H1 (cell line): ENCODE results near the gene C13orf42. TPM values are rescaled to one million over a fixed set of nuclear protein-coding genes. Genes with fewer than 3 reads are reported as not detected.

ENCODE experiments used
- CTCF ChIA-PET: fragments of 300-600 bp; sonication (Branson Sonifier 250); formaldehyde crosslinking; loops from one replicate; lab custom pipeline; 2021; ENCODE audit not compliant: partially characterized antibody; lab: Charles Lee
- POLR2A ChIA-PET: fragments of 300-600 bp; sonication (Branson Sonifier 250); formaldehyde crosslinking; loops from one replicate; lab custom pipeline; 2021; ENCODE audit warnings: inconsistent platforms; ENCODE audit not compliant: partially characterized antibody; lab: Charles Lee
- DNase-seq, 2 experiments: peaks; one replicate each; pipeline versions ENCODE4 v3.0.0 to v3.0.0-alpha.2; 2010 to 2022; ENCODE audit warnings: low spot score in 2 of 2, low read depth in 1 of 2, mixed read lengths in 1 of 2
- FAIRE-seq: peaks from 2 replicates; lab custom pipeline; 2011; peaks lifted over from hg19 to GRCh38; lab: Jason Lieb, UNC
- H2AFZ ChIP-seq: 2 replicates; pipeline ENCODE4 v1.8.1; 2012; ENCODE audit warnings: low read length, inconsistent platforms
- H2AK5ac ChIP-seq: 2 replicates; pipeline ENCODE4 v1.6.1; 2013; ENCODE audit warnings: low read depth, low read length
- H2BK120ac ChIP-seq: replicated peaks from 2 replicates; pipeline ENCODE3; 2013; ENCODE audit warnings: low read depth, low read length, inconsistent platforms
- H2BK12ac ChIP-seq: 2 replicates; pipeline ENCODE4 v1.6.1; 2013; ENCODE audit warnings: low read depth, low read length
- H2BK15ac ChIP-seq: 2 replicates; pipeline ENCODE4 v1.6.1; 2013; ENCODE audit warnings: low read length
- H2BK20ac ChIP-seq: 2 replicates; pipeline ENCODE4 v1.6.1; 2013; ENCODE audit warnings: low read length
- H2BK5ac ChIP-seq: 2 replicates; pipeline ENCODE4 v1.6.1; 2013; ENCODE audit warnings: low read depth, low read length
- H3K14ac ChIP-seq: 2 replicates; pipeline ENCODE4 v1.6.1; 2013; ENCODE audit warnings: inconsistent platforms; ENCODE audit not compliant: insufficient read length
- H3K18ac ChIP-seq: 2 replicates; pipeline ENCODE4 v1.6.1; 2013; ENCODE audit warnings: low read length; ENCODE audit errors: extremely low read depth
- H3K23ac ChIP-seq: 2 replicates; pipeline ENCODE4 v1.6.1; 2013; ENCODE audit warnings: inconsistent platforms; ENCODE audit not compliant: insufficient read length
- H3K23me2 ChIP-seq: 2 replicates; pipeline ENCODE4 v1.6.1; 2013; ENCODE audit warnings: low read depth, low read length
- H3K27ac ChIP-seq: 2 replicates; pipeline ENCODE4 v1.6.1; 2011; ENCODE audit warnings: low read depth, low read length, inconsistent platforms
- H3K27me3 ChIP-seq, 4 experiments: replicated peaks in 1 of 4; 1 replicate in 1 of 4; 2 replicates in 3 of 4; pipeline versions ENCODE4 v1.6.1 to v1.8.1; 2011 to 2013; ENCODE audit warnings: low read length in 3 of 4, mild to moderate bottlenecking in 3 of 4, inconsistent platforms in 2 of 4, mixed read lengths in 2 of 4, moderate library complexity in 1 of 4; ENCODE audit not compliant: control insufficient read depth in 3 of 4, insufficient read depth in 3 of 4; ENCODE audit errors: extremely low read depth in 1 of 4
- H3K36me3 ChIP-seq, 4 experiments: 2 replicates each; pipeline versions ENCODE4 v1.6.1 to v1.8.1; 2011 to 2013; ENCODE audit warnings: mild to moderate bottlenecking in 4 of 4, low read length in 3 of 4, moderate library complexity in 2 of 4, control low read depth in 1 of 4, inconsistent platforms in 1 of 4; ENCODE audit not compliant: insufficient read depth in 4 of 4, control insufficient read depth in 2 of 4
- H3K4ac ChIP-seq: replicated peaks from 2 replicates; pipeline ENCODE3; 2013; ENCODE audit warnings: low read length, low read depth, mixed read lengths, inconsistent platforms; ENCODE audit not compliant: insufficient read length
- H3K4me1 ChIP-seq, 4 experiments: replicated peaks in 1 of 4; 1 replicate in 1 of 4; 2 replicates in 3 of 4; pipeline versions ENCODE4 v1.6.1 to v1.8.1; 2011 to 2013; ENCODE audit warnings: low read length in 3 of 4, inconsistent platforms in 2 of 4, mixed read lengths in 1 of 4; ENCODE audit not compliant: insufficient read depth in 4 of 4, control insufficient read depth in 3 of 4
- H3K4me2 ChIP-seq, 2 experiments: 2 replicates each; pipeline versions ENCODE4 v1.6.1 to v1.8.1; 2011 to 2013; ENCODE audit warnings: low read depth in 2 of 2, low read length in 2 of 2, control low read depth in 1 of 2, inconsistent platforms in 1 of 2, mild to moderate bottlenecking in 1 of 2; ENCODE audit not compliant: insufficient read depth in 1 of 2
- H3K4me3 ChIP-seq, 4 experiments: fragments of 200-600, 300-600 bp in 1 of 4; sonication (generic), shearing (Covaris generic), sonication (Bioruptor Twin) in 1 of 4; 2 replicates each; pipeline versions ENCODE4 v1.5.1 to v1.8.1; 2011 to 2016; ENCODE audit warnings: low read length in 4 of 4, low read depth in 3 of 4, control low read depth in 2 of 4, inconsistent platforms in 2 of 4, mild to moderate bottlenecking in 2 of 4, mixed read lengths in 1 of 4, moderate library complexity in 1 of 4; ENCODE audit not compliant: insufficient read depth in 2 of 4; ENCODE audit errors: extremely low read depth in 1 of 4
- H3K56ac ChIP-seq: replicated peaks from 2 replicates; pipeline ENCODE3; 2013; ENCODE audit warnings: low read depth, mild to moderate bottlenecking, mixed read lengths, low read length, inconsistent platforms; ENCODE audit not compliant: insufficient read length
- H3K79me1 ChIP-seq: 2 replicates; pipeline ENCODE4 v1.6.1; 2013; ENCODE audit warnings: low read depth, low read length, control low read depth
- H3K79me2 ChIP-seq, 2 experiments: 2 replicates each; pipeline versions ENCODE4 v1.6.1 to v1.8.1; 2012 to 2013; ENCODE audit warnings: low read length in 2 of 2, mild to moderate bottlenecking in 2 of 2, inconsistent platforms in 1 of 2; ENCODE audit not compliant: insufficient read depth in 2 of 2, control insufficient read depth in 1 of 2
- H3K9ac ChIP-seq, 4 experiments: replicated peaks in 1 of 4; 1 replicate in 1 of 4; 2 replicates in 3 of 4; pipeline versions ENCODE4 v1.6.1 to v1.8.1; 2011 to 2013; ENCODE audit warnings: low read depth in 3 of 4, low read length in 3 of 4, control low read depth in 2 of 4, mild to moderate bottlenecking in 2 of 4, moderate library complexity in 2 of 4, inconsistent platforms in 1 of 4; ENCODE audit errors: extremely low read depth in 1 of 4
- H3K9me3 ChIP-seq, 2 experiments: 2 replicates each; pipeline versions ENCODE4 v1.6.1 to v1.8.1; 2012 to 2013; ENCODE audit warnings: mild to moderate bottlenecking in 2 of 2, moderate library complexity in 2 of 2, control low read depth in 1 of 2, inconsistent platforms in 1 of 2, low read depth in 1 of 2, low read length in 1 of 2, mixed read lengths in 1 of 2; ENCODE audit not compliant: insufficient read depth in 2 of 2
- H4K20me1 ChIP-seq, 2 experiments: replicated peaks in 1 of 2; 2 replicates each; pipeline versions ENCODE3 to v1.8.1; 2011 to 2013; ENCODE audit warnings: inconsistent platforms in 2 of 2, low read length in 2 of 2, mild to moderate bottlenecking in 1 of 2; ENCODE audit not compliant: insufficient read depth in 2 of 2, control insufficient read depth in 1 of 2
- H4K5ac ChIP-seq: 2 replicates; pipeline ENCODE4 v1.6.1; 2013; ENCODE audit warnings: low read length, low read depth, mixed read lengths, inconsistent platforms; ENCODE audit not compliant: insufficient read length
- H4K8ac ChIP-seq: 2 replicates; pipeline ENCODE4 v1.8.0; 2013; ENCODE audit warnings: mild to moderate bottlenecking, moderate library complexity, low read length, inconsistent platforms; ENCODE audit not compliant: insufficient read depth; ENCODE audit errors: extremely low read depth
- H4K91ac ChIP-seq: replicated peaks from 2 replicates; pipeline ENCODE3; 2013; ENCODE audit warnings: low read length, mixed read lengths, inconsistent platforms; ENCODE audit not compliant: insufficient read length
- RNF2 ChIP-seq: fragments of 200-900, 300-1000 bp; sonication (generic); IDR thresholded peaks from 2 replicates; pipeline ENCODE4 v1.7.1; 2016; ENCODE audit warnings: borderline replicate concordance, low read depth, mild to moderate bottlenecking, antibody characterized with exemption, low read length; ENCODE audit not compliant: poor library complexity, severe bottlenecking; ENCODE audit errors: missing control alignments
- TEAD4 ChIP-seq: IDR thresholded peaks from 2 replicates; pipeline ENCODE4 v1.6.1; 2012; ENCODE audit warnings: low read depth, low read length, inconsistent platforms, mixed read lengths
- WGBS, 2 experiments: shearing (Covaris generic) in 1 of 2; methylation state at CpG; one replicate each; pipeline versions ENCODE4 v1.1.6 to v1.1.7; 2013 to 2015; ENCODE audit warnings: low lambda C conversion rate in 2 of 2, mixed read lengths in 2 of 2, inconsistent platforms in 1 of 2, low coverage in 1 of 2, missing lambda C conversion rate in 1 of 2; ENCODE audit not compliant: insufficient replicate concordance in 2 of 2, insufficient coverage in 1 of 2, insufficient read length in 1 of 2; ENCODE audit errors: extremely low coverage in 1 of 2, missing lambda C conversion rate in 1 of 2; 5-methylcytosine and 5-hydroxymethylcytosine counted together
- polyA plus RNA-seq, 7 experiments: library from polyadenylated mRNA; depleted of rRNA in 3 of 7; stranded (reverse) in 5 of 7; unstranded in 2 of 7; fragments of >200 nt in 5 of 7; fragments of 200-250 nt in 2 of 7; gene quantifications; 1 replicate in 5 of 7; 2 replicates in 1 of 7; 4 replicates in 1 of 7; pipeline versions ENCODE4 v1.2.1 to v1.2.3, GENCODE V29; 2011 to 2013; ENCODE audit warnings: missing spikeins in 2 of 7, mixed read lengths in 2 of 7
- total RNA-seq: library from RNA; stranded (reverse); fragmentation: NEBNext Ultra II Directional; extraction: Animal tissue kit (Norgen Biotek cat#: 25700); gene quantifications from 2 replicates; pipeline ENCODE4 v1.2.1, GENCODE V29; 2021

C13orf42 gene
- total and polyA plus RNA-seq, 2 of the 8 experiments (the other 6 are each of a cell fraction or from before 2014, with no cell fraction given): 9.9 to 10.1 TPM

- Histone ChIP-seq H2BK5ac (no peak overlapping the region), H4K20me1 (no peaks in the 10 kb centered on the region), H3K23me2 (no peaks in the 10 kb centered on the region), H2AK5ac (no peak overlapping the region), H2AFZ (peak overlapping the region; percentile 19; the same call in 1 of the 2 replicates), H2BK120ac (no peak overlapping the region), H4K8ac (no peak overlapping the region), H3K4me1 (peaks cover 0 to 6% (median 2%) of the 10 kb centered on the region in 4 experiments; a peak in 3 of 7 replicates), H2BK20ac (no peak overlapping the region), H3K36me3 (no peaks in the 10 kb centered on the region), H2BK15ac (no peak overlapping the region), H4K5ac (no peak overlapping the region), H3K4me3 (no peak overlapping the region), H3K18ac (no peak overlapping the region), H3K9ac (no peak overlapping the region; a peak in 1 of 7 replicates), H3K56ac (no peak overlapping the region), H3K27me3 (no peaks in the 10 kb centered on the region), H3K14ac (no peak overlapping the region), H4K91ac (no peak overlapping the region), H3K23ac (no peak overlapping the region), H3K79me1 (no peaks in the 10 kb centered on the region), H3K79me2 (no peaks in the 10 kb centered on the region), H3K4ac (no peak overlapping the region)
- WGBS, 2 experiments: 79% methylated on average over 6 of the region's 6 CpGs; no CpG with 5 or more reads in 1 of the 2 experiments
- CTCF ChIA-PET: interaction anchor here (1.4 to 9.2 kb wide), 6 partner anchors 9 to 367 kb away, joined by 3 to 50 read pairs (median 12); no protein-coding TSS in a partner anchor
- DNase-seq (peak in 1 of 2 experiments; percentile 38), FAIRE-seq (peak; percentile 28)
- TF ChIP-seq RNF2 (no peak), TEAD4 (peak; percentile 77)
- TF ChIP-seq, all 59 proteins: peak for 1
- Histone ChIP-seq H2BK12ac (no peak overlapping the region), H3K4me2 (no peak overlapping the region), H3K9me3 (no peaks in the 10 kb centered on the region), H3K27ac (no peak overlapping the region)
- POLR2A ChIA-PET: interaction anchor here (0.5 to 0.8 kb wide), 3 partner anchors 10 to 392 kb away, joined by 3 read pairs; no protein-coding TSS in a partner anchor
Measured at GRCh38 chr13:51058461-51059167, 52.5 kb downstream of the C13orf42 start.
